ENCODE data around the gene OCA2.

OCA2 gene

GRCh38 chr15:27949089-27949488 is 150.0 kb downstream of the OCA2 start:
- DNase-seq (ENCODE audit: low spot score), result no peak

- no peak for DNase-seq (ENCODE audit: low spot score)
Observed at GRCh38 chr15:27939246-27939645, 159.9 kb downstream of the OCA2 start.

- DNase-seq (ENCODE audit: low spot score), result no peak
Observed at GRCh38 chr15:27937851-27938250, 161.3 kb downstream of the OCA2 start.

- no peak for DNase-seq (ENCODE audit: low spot score)
Observed at GRCh38 chr15:27936164-27936563, 163.0 kb downstream of the OCA2 start.

- DNase-seq (ENCODE audit: low spot score), result no peak
Observed at GRCh38 chr15:27935328-27935727, 163.8 kb downstream of the OCA2 start.

- DNase-seq (ENCODE audit: low spot score), result no peak
Observed at GRCh38 chr15:27934782-27935181, 164.3 kb downstream of the OCA2 start.

GRCh38 chr15:27933562-27933961 is 165.6 kb downstream of the OCA2 start:
- DNase-seq (ENCODE audit: low spot score), result no peak

- DNase-seq (ENCODE audit: low spot score), result no peak
Observed at GRCh38 chr15:27932600-27932999, 166.5 kb downstream of the OCA2 start.

- no peak for DNase-seq (ENCODE audit: low spot score)
Observed at GRCh38 chr15:27928386-27928785, 170.7 kb downstream of the OCA2 start.

GRCh38 chr15:27912283-27912682 is 186.8 kb downstream of the OCA2 start:
- no peak for DNase-seq (ENCODE audit: low spot score)

- DNase-seq (ENCODE audit: low spot score), result no peak
Observed at GRCh38 chr15:27906802-27907201, 192.3 kb downstream of the OCA2 start.

GRCh38 chr15:27903405-27903804 is 195.7 kb downstream of the OCA2 start:
- DNase-seq (ENCODE audit: low spot score), result no peak

- no peak for DNase-seq (ENCODE audit: low spot score)
Observed at GRCh38 chr15:27902680-27903385, 196.3 kb downstream of the OCA2 start.

GRCh38 chr15:27899583-27900285 is 199.4 kb downstream of the OCA2 start:
- no peak for DNase-seq (ENCODE audit: low spot score)

GRCh38 chr15:27897481-27897880 is 201.6 kb downstream of the OCA2 start:
- no peak for DNase-seq (ENCODE audit: low spot score)

- DNase-seq (ENCODE audit: low spot score), result no peak
Observed at GRCh38 chr15:27894645-27895044, 204.5 kb downstream of the OCA2 start.

- DNase-seq (ENCODE audit: low spot score), result no peak
Observed at GRCh38 chr15:27889258-27889657, 209.9 kb downstream of the OCA2 start.

GRCh38 chr15:27885201-27885600 is 213.9 kb downstream of the OCA2 start:
- DNase-seq (ENCODE audit: low spot score), result no peak

- DNase-seq (ENCODE audit: low spot score), result no peak
Observed at GRCh38 chr15:27884726-27885125, 214.4 kb downstream of the OCA2 start.

- no peak for DNase-seq (ENCODE audit: low spot score)
Observed at GRCh38 chr15:27878841-27879240, 220.3 kb downstream of the OCA2 start.

GRCh38 chr15:27873828-27874227 is 225.3 kb downstream of the OCA2 start:
- no peak for DNase-seq (ENCODE audit: low spot score)

GRCh38 chr15:27873039-27873438 is 226.1 kb downstream of the OCA2 start:
- DNase-seq (ENCODE audit: low spot score), result no peak

GRCh38 chr15:27872355-27872754 is 226.8 kb downstream of the OCA2 start:
- DNase-seq (ENCODE audit: low spot score), result no peak

- no peak for DNase-seq (ENCODE audit: low spot score)
Observed at GRCh38 chr15:27871902-27872260, 227.2 kb downstream of the OCA2 start.
